Measurements from ENCODE around the gene AGAP3. TPM values are rescaled to one million over a fixed set of nuclear protein-coding genes. Genes with fewer than 3 reads are reported as not detected.

AGAP3 gene
- total RNA-seq, 1 donor from 2014 or later, result 31.4 TPM

- peak; percentile 100 for DNase-seq
Observed at GRCh38 chr7:151057989-151058780, 28.1 kb upstream of the AGAP3 start.

- DNase-seq, result no peak
Observed at GRCh38 chr7:151058781-151059366, 27.4 kb upstream of the AGAP3 start.

DNA sequence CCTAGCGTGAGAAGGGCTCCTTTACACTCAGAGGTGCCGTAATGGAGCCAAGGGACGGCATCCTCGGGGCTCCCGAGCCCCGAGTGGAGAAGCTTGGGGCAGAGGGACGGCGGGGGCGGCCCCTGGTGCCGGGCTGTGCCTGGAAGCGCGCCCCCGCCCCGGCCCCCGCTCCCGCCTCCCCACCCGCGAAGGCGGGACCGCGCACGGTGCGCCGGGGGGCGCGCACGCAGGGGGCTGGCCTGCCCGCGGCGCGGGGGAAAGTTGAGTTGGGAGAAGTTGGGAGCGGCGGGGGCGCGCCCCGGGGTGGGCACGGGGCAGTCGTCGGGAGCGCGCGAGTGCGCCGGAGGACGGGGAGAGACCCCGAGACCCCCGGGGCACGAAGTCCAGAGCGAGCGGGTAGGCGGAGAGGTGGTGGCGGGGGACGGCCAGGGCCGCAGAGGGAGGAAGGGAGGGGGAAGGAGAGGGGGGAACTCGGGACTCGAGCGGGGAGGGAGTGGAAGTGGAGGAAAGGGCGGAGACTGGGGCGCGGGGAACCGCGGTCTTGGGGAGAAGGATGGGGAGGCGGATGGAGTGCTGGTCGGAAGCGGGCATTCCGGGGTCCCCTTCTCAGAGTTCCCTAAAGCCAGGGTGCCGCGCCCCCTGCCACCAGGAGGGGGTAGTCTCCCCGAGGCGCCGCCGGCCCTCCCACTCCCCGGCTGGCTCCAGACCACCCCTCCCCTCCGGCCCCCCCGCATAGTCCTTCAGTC lies 26.7 kb upstream of the AGAP3 start, which contains the start of gene SLC4A2:
TSS of gene SLC4A2 (plus strand) at position 223 of the 746 bp plus-strand sequence. CDS start 2,399 bp downstream, outside the sequence.
- DNase-seq, result peak; percentile 91

DNA sequence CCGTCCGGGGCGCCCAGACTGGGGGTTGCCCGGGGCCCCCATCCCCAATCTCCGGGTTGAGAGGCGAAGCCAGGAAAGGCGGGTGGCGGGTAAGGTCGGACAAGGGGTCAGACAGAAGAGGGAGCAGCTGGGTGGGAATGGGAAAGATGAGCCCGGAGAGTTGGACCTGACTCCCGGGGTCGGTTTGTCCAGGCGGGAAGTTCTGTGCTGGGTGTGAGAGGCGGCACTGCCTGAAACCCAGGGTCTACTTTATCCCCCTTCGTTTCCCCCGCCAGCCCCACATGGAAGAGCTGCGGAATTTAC lies 26.2 kb upstream of the AGAP3 start:
- DNase-seq, result no peak

- DNase-seq, result peak; percentile 26
Observed at GRCh38 chr7:151060416-151061212, 25.7 kb upstream of the AGAP3 start.

GRCh38 chr7:151061213-151062110 lies 24.8 kb upstream of the AGAP3 start:
- no peak for DNase-seq

DNA sequence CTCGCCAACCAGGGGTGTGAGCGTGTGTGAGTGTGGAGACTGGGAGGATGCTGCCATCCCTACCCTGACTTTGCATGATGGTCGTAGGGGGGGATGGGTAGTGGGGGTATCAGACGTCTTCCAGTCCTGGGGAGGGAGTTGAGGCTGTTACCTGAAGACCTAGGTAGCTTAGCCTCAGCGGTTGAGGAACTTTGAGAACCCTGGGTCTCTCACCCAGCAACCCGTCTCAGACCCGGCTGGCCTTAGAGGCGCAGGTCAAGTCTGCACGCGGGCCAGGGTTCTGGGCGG lies 24.2 kb upstream of the AGAP3 start:
- DNase-seq, result no peak

- DNase-seq, result peak; percentile 51
Observed at GRCh38 chr7:151062399-151063211, 23.7 kb upstream of the AGAP3 start.

DNA sequence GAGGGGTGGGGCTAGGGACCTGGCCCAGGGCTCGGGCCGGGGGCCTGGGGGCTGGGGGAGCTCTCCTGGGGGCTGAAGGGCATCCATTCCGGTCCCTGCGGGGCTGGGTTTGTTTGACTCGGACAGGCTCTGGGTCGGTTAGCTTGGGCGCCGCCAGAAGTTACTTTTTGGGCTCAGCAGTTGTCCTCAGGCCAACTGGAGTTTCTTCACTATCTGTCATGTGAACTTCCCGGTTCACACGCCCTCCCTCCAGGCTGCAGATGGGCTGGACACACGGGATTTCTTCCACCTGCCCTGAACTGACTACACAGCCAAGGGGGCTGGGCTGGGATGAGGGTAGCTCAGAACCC lies 23.1 kb upstream of the AGAP3 start:
- DNase-seq, result peak; percentile 59

DNA sequence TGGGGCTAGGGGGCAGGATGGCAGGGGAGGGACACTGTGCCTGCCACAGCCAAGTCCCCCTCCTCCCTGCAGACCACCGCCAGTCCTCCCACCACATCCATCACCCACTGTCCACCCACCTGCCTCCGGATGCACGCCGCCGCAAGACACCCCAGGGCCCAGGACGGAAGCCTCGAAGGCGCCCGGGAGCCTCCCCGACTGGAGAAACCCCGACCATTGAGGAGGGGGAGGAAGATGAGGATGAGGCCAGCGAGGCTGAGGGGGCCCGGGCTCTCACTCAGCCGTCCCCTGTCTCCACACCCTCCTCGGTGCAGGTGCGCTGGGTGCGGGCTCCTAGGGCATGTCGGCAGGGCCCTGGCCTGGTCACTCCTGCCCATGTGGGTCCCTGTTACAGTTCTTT lies 21.8 kb upstream of the AGAP3 start:
- DNase-seq, result no peak

DNA sequence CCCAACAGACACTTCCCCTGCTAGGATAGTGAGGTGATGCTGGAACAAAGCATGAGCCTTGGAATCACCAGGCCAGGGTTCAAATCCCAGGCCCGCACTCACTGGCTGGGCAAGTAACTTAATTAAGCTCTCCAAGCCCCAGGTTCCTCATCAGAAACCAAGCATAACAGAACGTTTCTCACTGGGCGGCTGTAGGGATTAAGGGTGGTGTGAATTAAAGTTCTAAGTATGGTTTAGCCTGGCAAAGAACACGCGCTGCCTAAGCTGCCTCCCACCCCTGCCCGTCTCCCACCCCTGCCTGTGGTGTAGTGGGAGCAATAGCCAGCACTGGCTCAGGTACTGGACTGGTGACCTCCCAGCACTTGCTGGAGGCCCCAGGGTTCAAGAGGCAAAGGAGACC lies 21.3 kb upstream of the AGAP3 start:
- no peak for DNase-seq

DNA sequence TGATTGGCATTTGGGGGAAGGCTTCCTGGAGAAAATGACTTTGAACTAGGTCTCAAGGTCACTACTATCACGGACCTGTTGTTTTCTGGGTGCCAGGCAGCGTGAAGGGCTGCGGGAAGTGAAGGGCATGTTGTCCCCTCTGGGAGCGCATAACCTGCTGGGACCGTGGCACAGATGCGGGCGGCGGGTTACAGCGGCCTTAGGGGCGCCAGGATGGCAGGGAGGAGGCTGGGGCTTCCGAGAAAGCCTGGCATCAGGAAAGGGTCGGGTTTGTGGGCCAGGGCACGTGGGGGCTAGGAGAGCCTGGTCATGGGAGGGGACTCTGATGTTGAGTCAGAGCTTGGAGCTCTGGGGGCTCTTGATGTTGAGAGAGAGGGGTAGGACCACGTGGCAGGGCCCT lies 20.8 kb upstream of the AGAP3 start:
- no peak for DNase-seq

DNA sequence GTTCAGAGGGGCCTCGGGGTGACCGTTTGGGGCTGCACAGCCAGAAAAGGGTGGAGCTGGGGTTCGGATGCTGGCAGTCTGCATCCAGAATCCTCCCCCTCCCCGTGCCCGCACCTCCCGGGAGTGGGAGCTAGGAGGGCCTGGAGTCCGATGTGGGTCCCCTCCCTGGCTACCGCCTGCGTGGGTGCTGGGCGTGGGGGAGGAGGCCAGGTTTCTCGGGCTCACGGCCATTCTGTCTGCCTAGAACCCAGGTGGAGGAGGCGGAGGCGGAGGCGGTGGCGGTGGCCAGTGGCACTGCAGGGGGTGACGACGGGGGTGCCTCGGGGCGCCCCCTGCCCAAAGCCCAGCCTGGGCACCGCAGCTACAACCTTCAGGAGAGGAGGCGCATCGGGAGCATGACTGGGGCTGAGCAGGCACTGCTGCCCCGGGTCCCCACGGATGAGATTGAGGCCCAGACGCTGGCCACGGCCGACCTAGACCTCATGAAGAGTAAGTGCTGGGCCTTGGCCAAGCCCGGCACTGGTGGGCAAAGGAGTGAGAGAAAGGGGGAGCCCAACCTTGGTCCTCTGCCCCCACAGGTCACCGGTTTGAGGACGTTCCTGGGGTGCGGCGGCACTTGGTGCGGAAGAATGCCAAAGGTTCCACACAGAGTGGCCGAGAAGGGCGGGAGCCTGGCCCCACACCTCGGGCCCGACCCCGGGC lies 19.9 kb upstream of the AGAP3 start:
- DNase-seq, result no peak

- no peak for DNase-seq
Observed at GRCh38 chr7:151068069-151068773, 18.1 kb upstream of the AGAP3 start.

GRCh38 chr7:151069841-151070573 lies 16.3 kb upstream of the AGAP3 start:
- no peak for DNase-seq

GRCh38 chr7:151070574-151070960 lies 15.7 kb upstream of the AGAP3 start:
- no peak for DNase-seq

DNA sequence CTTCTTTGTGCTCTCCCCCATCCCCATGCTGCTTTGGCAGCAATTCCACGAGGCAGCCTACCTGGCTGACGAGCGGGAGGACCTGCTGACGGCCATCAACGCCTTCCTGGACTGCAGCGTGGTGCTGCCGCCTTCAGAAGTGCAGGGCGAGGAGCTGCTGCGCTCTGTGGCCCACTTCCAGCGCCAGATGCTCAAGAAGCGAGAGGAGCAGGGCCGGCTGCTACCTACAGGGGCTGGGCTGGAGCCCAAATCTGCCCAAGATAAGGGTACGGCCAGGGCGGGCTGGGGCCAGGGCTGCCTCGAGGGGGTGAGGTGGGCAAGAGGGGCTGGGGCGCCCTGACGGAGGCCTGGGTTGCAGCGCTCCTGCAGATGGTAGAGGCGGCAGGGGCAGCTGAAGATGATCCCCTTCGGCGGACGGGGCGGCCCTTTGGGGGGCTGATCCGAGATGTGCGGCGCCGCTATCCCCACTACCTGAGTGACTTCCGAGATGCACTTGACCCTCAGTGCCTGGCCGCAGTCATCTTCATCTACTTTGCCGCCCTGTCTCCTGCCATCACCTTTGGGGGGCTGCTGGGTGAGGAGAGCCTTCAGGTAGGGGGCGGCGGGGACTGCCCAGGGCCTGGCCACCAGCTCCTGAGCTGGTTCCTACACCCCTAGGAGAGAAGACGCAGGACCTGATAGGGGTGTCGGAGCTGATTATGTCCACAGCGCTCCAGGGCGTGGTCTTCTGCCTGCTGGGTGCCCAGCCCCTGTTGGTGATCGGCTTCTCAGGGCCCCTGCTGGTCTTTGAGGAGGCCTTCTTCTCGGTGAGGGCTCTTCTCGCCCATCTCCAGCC lies 15.0 kb upstream of the AGAP3 start:
- no peak for DNase-seq

GRCh38 chr7:151073990-151074389 lies 12.3 kb upstream of the AGAP3 start:
- no peak for DNase-seq
